Measurements from ENCODE around the gene SORT1. TPM values are rescaled to one million over a fixed set of nuclear protein-coding genes. Genes with fewer than 3 reads are reported as not detected.

Gene SORT1
- total RNA-seq, 2 donors from 2014 or later, result 114 to 120 TPM

DNA sequence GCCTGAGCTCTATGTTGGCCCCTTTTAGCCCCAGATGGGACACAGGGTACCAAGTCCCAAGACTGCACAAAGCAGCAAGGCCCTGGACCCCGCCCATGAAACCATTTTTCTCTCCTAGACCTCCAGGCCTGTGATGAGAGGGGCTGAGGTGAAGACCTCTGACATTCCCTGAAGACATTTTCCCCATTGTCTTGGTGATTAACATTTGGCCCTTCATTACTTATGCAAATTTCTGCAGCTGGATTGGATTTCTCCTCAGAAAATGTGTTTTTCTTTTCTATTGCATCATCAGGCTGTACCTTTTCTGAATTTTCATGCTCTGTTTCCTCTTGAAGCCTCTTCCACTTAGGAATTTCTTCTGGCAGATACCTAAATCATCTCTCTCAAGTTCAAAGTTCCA is 36.8 kb upstream of the SORT1 start:
- TF ChIP-seq, protein P1, sequence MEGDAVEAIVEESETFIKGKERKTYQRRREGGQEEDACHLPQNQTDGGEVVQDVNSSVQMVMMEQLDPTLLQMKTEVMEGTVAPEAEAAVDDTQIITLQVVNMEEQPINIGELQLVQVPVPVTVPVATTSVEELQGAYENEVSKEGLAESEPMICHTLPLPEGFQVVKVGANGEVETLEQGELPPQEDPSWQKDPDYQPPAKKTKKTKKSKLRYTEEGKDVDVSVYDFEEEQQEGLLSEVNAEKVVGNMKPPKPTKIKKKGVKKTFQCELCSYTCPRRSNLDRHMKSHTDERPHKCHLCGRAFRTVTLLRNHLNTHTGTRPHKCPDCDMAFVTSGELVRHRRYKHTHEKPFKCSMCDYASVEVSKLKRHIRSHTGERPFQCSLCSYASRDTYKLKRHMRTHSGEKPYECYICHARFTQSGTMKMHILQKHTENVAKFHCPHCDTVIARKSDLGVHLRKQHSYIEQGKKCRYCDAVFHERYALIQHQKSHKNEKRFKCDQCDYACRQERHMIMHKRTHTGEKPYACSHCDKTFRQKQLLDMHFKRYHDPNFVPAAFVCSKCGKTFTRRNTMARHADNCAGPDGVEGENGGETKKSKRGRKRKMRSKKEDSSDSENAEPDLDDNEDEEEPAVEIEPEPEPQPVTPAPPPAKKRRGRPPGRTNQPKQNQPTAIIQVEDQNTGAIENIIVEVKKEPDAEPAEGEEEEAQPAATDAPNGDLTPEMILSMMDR (IDR thresholded peaks at IDR 0.05), result no peak
- no peaks in the 10 kb centered on the region for H3K9me3 ChIP-seq
- no peak overlapping the region for H3K27ac ChIP-seq
- no peaks in the 10 kb centered on the region for H3K27me3 ChIP-seq
- DNase-seq (ENCODE audit: low spot score), result no peak
- H3K4me3 ChIP-seq, result no peak overlapping the region
- no peaks in the 10 kb centered on the region for H3K4me1 ChIP-seq
- H3K36me3 ChIP-seq, result no peaks in the 10 kb centered on the region

DNA sequence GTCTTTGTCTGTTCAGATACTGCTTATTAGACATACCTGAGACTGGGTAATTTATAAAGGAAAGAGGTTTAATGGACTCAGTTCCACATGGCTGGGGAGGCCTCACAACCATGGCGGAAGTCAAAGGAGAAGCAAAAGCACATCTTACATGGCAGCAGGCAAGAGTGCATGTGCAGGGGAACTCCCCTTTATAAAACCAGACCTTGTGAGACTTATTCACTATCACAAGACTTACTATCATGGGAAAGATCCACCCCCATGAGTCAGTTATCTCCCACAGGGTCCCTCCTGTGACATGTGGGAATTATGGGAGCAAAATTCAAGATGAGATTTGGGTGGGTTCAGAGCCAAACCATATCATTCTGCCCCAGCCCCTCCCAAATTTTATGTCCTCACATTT is 35.6 kb upstream of the SORT1 start:
- TF ChIP-seq, protein P1 (IDR thresholded peaks at IDR 0.05), result no peak
- DNase-seq (ENCODE audit: low spot score), result no peak
- Histone ChIP-seq H3K4me3 (no peak overlapping the region), H3K4me1 (no peaks in the 10 kb centered on the region), H3K27me3 (no peaks in the 10 kb centered on the region), H3K36me3 (no peaks in the 10 kb centered on the region), H3K27ac (no peak overlapping the region), H3K9me3 (no peaks in the 10 kb centered on the region)

DNA sequence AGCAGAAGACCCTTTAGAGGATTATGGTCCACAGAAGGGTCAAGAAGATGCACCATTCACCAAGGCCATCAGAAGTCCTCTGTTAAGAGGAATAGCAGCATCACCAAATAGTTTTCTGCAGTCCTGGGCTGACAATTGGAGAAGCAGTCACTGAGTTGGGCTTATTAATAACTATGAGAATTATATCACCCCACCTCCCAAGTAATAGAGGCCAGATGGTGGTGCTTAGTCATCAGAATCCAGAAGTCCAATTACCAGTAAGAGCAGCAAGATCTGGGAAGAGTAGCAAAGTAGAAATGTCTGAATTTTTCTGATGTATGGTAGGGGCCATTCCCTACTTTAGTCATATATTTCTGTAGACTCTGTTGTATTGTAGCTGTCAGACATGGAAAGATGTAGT is 34.6 kb upstream of the SORT1 start:
- Histone ChIP-seq H3K27ac (no peak overlapping the region), H3K36me3 (no peaks in the 10 kb centered on the region), H3K4me3 (no peak overlapping the region), H3K27me3 (no peaks in the 10 kb centered on the region), H3K9me3 (no peaks in the 10 kb centered on the region), H3K4me1 (peaks cover 0 to 6% of the 10 kb centered on the region in 2 donors)
- TF ChIP-seq, protein P1 (IDR thresholded peaks at IDR 0.05), result no peak
- no peak for DNase-seq (ENCODE audit: low spot score)

DNA sequence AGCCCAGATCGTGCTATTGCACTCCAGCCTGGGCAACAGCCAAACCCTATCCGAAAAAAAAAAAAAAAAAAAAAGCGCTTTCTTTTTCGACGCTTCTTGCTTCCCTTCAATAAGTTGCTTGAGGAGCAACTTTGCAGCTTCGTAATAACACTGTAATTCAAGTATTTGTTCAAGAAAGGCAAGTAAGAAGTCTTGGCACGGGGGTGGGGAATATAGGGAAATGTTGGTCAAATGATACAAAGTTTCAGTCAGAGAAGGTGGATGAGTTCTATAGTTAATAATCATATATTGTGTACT is 29.4 kb upstream of the SORT1 start:
- TF ChIP-seq, protein P1 (IDR thresholded peaks at IDR 0.05), result no peak
- H3K4me3 ChIP-seq, result peak overlapping the region; percentile 90 to 92
- H3K9me3 ChIP-seq, result no peaks in the 10 kb centered on the region
- no peaks in the 10 kb centered on the region for H3K36me3 ChIP-seq
- peak overlapping the region; percentile 75 to 81 for H3K27ac ChIP-seq
- no peaks in the 10 kb centered on the region for H3K27me3 ChIP-seq
- no peak for DNase-seq (ENCODE audit: low spot score)
- H3K4me1 ChIP-seq, result peaks cover 0 to 33% of the 10 kb centered on the region in 2 donors

DNA sequence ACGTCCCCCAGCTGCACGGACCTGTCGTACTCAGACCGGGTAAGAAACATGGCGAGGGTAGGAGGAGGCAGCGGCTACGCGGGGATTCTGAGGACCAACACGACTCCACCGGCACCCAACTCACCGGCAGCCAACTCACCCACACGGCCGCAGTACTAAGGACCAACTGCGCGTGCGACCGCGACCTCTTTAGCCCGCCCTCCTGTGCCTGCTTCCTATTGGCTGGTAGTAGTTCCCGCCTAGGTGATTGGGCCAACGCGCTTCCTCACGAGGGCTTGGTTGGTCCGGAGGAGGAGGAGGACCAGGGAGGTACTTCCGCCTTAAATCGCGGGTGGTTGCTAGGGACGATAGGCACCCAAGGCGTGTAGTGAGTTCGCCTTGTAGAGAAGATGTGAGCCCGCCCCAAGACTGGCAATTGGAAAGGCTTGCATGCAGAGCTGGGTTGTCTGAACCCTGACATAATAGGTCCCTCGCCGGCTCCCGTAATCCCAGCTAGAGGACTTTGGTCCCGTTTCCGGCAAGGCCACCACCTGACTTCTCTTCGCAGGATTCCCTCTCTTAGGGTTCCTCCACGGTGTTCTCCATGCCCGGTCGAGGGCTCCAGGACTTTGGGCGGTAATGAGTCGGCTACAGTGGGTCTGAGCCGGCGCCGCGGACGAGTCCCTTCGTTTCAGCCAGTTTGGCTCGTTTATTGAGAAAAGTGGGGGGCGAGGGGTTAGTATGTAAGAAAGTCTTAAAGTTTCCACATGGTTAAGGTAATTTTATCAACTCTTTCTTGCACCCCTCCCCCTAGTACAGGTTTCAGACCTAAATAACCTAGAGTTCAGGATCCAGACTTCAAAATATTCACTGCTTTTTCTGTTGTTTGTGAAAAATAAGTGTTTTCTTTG is 28.8 kb upstream of the SORT1 start, which contains the start of gene PSMA5:
Gene PSMA5, minus strand, starts transcription at position 168 of the 890 bp plus-strand sequence. Its CDS starts 118 bp downstream, at position 50.
- peak within 1 kb of the TSS; percentile 75 to 81 for H3K27ac ChIP-seq
- H3K27me3 ChIP-seq, result no peaks in the 10 kb centered on the region
- no peaks in the 10 kb centered on the region for H3K9me3 ChIP-seq
- H3K4me1 ChIP-seq, result peaks cover 0 to 33% of the 10 kb centered on the region in 2 donors
- H3K4me3 ChIP-seq, result peak within 1 kb of the TSS; percentile 90 to 92
- TF ChIP-seq, protein P1 (IDR thresholded peaks at IDR 0.05), result no peak
- DNase-seq (ENCODE audit: low spot score), result peak; percentile 99
- peaks cover under 1% of the 10 kb centered on the region for H3K36me3 ChIP-seq

Measured in right atrium auricular region (tissue), 2 donors.